Activated CD4-positive, alpha-beta T cell treated with anti-CD3 and anti-CD28 coated beads, Interleukin-2, amount 50 U/mL, for 48 hours (primary cell): ENCODE measurements around the gene KLK2.
"Not testable (repeated sequence)": the region's sequence is repeated elsewhere in the genome, so short reads cannot be mapped to it uniquely, and the experiment has no call there.

Experiments
- DNase-seq, 2 experiments: peaks; one replicate each; pipeline ENCODE4 v3.0.0-alpha.2; 2020

KLK2 gene

GRCh38 chr19:50896089-50896590, 22.9 kb downstream of the KLK2 start:
- DNase-seq: not testable (repeated sequence)

- DNase-seq: peak in 1 of 2 experiments; percentile 30
These were observed 23.5 kb downstream of the KLK2 start for GRCh38 chr19:50896591-50897190.

GRCh38 chr19:50897191-50897607, 24.0 kb downstream of the KLK2 start:
- no peak for DNase-seq

GRCh38 chr19:50897612-50898011, 24.4 kb downstream of the KLK2 start:
- DNase-seq: no peak

GRCh38 chr19:50898018-50898417, 24.8 kb downstream of the KLK2 start:
- no peak for DNase-seq

GRCh38 chr19:50899569-50899968, 26.3 kb downstream of the KLK2 start:
- DNase-seq: no peak

- no peak for DNase-seq
These were observed 29.4 kb downstream of the KLK2 start for GRCh38 chr19:50902640-50903039.

- peak; percentile 57 to 60 for DNase-seq
These were observed 33.0 kb downstream of the KLK2 start for GRCh38 chr19:50906217-50906616.

- no peak for DNase-seq
These were observed 35.1 kb downstream of the KLK2 start for GRCh38 chr19:50908336-50908735.

- DNase-seq: peak; percentile 50 to 61
These were observed 36.2 kb downstream of the KLK2 start for GRCh38 chr19:50909240-50910070.

GRCh38 chr19:50910722-50911121, 37.5 kb downstream of the KLK2 start:
- DNase-seq: no peak

- DNase-seq: no peak
These were observed 38.2 kb downstream of the KLK2 start, which contains the start of gene KLK4 for GRCh38 chr19:50911206-50912101. Gene KLK4 (minus strand): TSS chr19:50911395. CDS start chr19:50910738, 657 bp downstream.

- DNase-seq: no peak
These were observed 38.9 kb downstream of the KLK2 start for GRCh38 chr19:50912102-50912599.

- DNase-seq: peak; percentile 16 to 48
These were observed 39.8 kb downstream of the KLK2 start for GRCh38 chr19:50912727-50913716.

GRCh38 chr19:50916069-50916468, 42.8 kb downstream of the KLK2 start:
- DNase-seq: no peak

GRCh38 chr19:50921426-50922316, 48.4 kb downstream of the KLK2 start:
- DNase-seq: no peak

GRCh38 chr19:50922317-50922853, 49.1 kb downstream of the KLK2 start:
- DNase-seq: peak; percentile 74 to 81

GRCh38 chr19:50924586-50924985, 51.3 kb downstream of the KLK2 start:
- no peak for DNase-seq

GRCh38 chr19:50925734-50926133, 52.5 kb downstream of the KLK2 start:
- no peak for DNase-seq

- no peak for DNase-seq
These were observed 52.9 kb downstream of the KLK2 start for GRCh38 chr19:50926144-50926543.
